Measurements from ENCODE around the gene ARHGEF25. TPM values are rescaled to one million over a fixed set of nuclear protein-coding genes. Genes with fewer than 3 reads are reported as not detected.

ARHGEF25 gene
- total and polyA plus RNA-seq, 7 donors, result 5.8 to 140 (median 99.4) TPM

DNA sequence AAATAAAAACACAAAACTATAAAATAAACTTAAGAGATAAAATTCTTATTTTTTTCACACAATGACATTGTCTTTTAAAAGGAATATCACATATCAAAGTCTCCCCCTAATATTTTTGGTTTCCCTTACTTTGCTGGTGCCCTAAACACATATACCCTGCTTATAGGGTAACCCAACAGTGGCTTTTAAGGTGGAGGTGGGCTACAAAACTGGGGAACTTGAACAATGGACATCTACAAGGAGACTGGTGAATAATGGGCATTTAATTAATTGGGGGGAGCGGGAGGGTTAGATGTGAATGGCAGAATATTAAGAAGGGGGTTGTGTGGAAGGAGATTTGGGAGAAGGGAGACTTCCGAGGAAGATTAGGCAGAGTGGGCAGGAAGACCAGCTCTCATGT is 12.2 kb downstream of the ARHGEF25 start:
- Histone ChIP-seq H3K4me1 (peaks cover 0 to 25% (median 21%) of the 10 kb centered on the region in 4 donors), H3K9me3 (no peaks in the 10 kb centered on the region), H3K27ac (no peak overlapping the region), H3K36me3 (peaks cover 0 to 22% (median 4%) of the 10 kb centered on the region in 4 donors), H3K4me3 (no peak overlapping the region), H3K27me3 (peaks cover 0 to 76% (median 11%) of the 10 kb centered on the region in 3 donors)
- TF ChIP-seq CTCF (IDR thresholded peaks at IDR 0.05) (no peak), POLR2AphosphoS5 (IDR thresholded peaks at IDR 0.05) (no peak), EP300 (IDR thresholded peaks at IDR 0.05) (no peak), POLR2A (IDR thresholded peaks at IDR 0.05) (no peak)
- intact Hi-C loops (cut with DNase I), result loop anchor here (5.0 kb wide), 1 partner anchor 69 kb away; the partner anchor contains the start of gene OS9
- 66 to 75% methylated on average over 2 of the region's 2 CpGs for WGBS, 2 donors
- DNase-seq, result no peak

DNA sequence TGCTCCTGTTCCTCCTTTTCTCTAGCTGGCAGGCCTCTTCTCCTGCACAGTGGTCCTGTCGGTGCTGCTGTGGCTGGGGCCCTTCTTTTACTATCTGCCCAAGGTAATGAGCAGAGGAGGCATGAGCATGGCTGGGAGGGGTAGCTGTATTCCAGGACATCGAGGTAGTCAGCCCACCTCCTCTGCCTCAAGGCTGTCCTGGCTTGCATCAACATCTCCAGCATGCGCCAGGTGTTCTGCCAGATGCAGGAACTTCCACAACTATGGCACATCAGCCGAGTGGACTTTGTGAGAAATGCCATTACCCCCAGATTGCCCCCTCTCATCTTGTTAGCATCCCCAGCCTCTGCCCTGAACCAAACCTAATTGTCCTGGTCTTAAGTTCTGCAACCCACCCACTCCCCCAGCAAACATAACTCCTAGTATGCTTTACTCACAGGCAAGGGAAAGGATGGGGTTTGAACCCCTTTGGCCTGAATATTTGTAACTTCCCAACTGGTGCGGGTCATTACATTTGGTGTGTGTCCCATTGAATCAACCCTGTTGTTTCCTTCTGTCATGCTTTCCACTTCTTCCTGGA is 12.7 kb downstream of the ARHGEF25 start:
- peaks cover 0 to 81% (median 11%) of the 10 kb centered on the region in 3 donors for H3K27me3 ChIP-seq
- intact Hi-C loops (cut with DNase I), result loop anchor here (5.0 kb wide), 1 partner anchor 68 kb away; the partner anchor contains the start of gene OS9
- H3K4me1 ChIP-seq, result peaks cover 0 to 25% (median 21%) of the 10 kb centered on the region in 4 donors
- H3K27ac ChIP-seq, result no peak overlapping the region
- DNase-seq, result peak; percentile 35
- TF ChIP-seq EP300 (IDR thresholded peaks at IDR 0.05), result no peak
- no peak for TF ChIP-seq CTCF (IDR thresholded peaks at IDR 0.05)
- no peak for TF ChIP-seq POLR2AphosphoS5 (IDR thresholded peaks at IDR 0.05)
- no peak for TF ChIP-seq POLR2A (IDR thresholded peaks at IDR 0.05)
- WGBS, 2 donors, result 47 to 63% methylated on average over 5 of the region's 5 CpGs
- H3K9me3 ChIP-seq, result no peaks in the 10 kb centered on the region
- H3K4me3 ChIP-seq, result no peak overlapping the region
- H3K36me3 ChIP-seq, result peaks cover 0 to 22% (median 4%) of the 10 kb centered on the region in 4 donors

- Histone ChIP-seq H3K4me3 (no peak overlapping the region), H3K9me3 (no peaks in the 10 kb centered on the region), H3K36me3 (peaks cover 0 to 22% (median 4%) of the 10 kb centered on the region in 4 donors), H3K4me1 (peaks cover 0 to 25% (median 21%) of the 10 kb centered on the region in 4 donors), H3K27ac (no peak overlapping the region), H3K27me3 (peaks cover 0 to 83% (median 11%) of the 10 kb centered on the region in 3 donors)
- TF ChIP-seq CTCF (IDR thresholded peaks at IDR 0.05) (no peak), EP300 (IDR thresholded peaks at IDR 0.05) (no peak), POLR2A (IDR thresholded peaks at IDR 0.05) (no peak), POLR2AphosphoS5 (IDR thresholded peaks at IDR 0.05) (no peak)
- DNase-seq, result peak; percentile 34
- intact Hi-C loops (cut with DNase I), result loop anchor here (5.0 kb wide), 1 partner anchor 68 kb away; the partner anchor contains the start of gene OS9
- WGBS, 2 donors, result 61 to 84% methylated on average over 8 of the region's 8 CpGs
These were observed 13.4 kb downstream of the ARHGEF25 start for GRCh38 chr12:57624441-57625220.

DNA sequence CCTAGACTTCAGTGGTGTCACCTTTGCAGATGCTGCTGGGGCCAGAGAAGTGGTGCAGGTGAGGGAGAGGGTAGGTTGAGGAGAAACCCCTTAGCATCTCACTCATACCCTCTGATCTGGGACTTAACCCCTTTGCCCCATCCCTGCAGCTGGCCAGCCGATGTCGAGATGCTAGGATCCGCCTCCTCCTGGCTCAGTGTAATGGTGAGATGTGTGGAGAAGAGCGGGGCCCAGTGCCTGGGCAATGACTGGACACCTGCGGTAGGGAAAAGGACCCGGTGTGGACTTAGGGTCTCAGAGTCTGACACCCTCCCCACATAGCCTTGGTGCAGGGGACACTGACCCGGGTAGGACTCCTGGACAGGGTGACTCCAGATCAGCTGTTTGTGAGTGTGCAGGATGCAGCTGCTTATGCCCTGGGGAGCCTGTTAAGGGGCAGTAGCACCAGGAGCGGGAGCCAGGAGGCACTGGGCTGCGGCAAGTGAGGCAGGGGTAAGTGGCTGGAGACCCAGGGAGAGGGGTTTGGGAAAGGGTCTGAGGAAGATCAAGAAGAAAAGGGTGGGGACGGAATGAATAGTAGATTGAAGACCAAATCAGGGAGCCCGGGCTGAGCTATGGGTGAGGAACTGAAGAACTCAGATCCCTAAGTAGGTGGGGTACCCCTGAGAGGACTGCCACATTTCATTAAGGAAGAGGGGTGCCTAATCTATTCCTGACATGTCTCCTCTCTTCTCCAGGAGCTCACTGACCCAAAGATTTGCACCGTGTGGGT is 14.2 kb downstream of the ARHGEF25 start:
- Histone ChIP-seq H3K27ac (no peak overlapping the region), H3K4me3 (no peak overlapping the region), H3K36me3 (peaks cover 0 to 22% (median 4%) of the 10 kb centered on the region in 4 donors), H3K4me1 (peaks cover 0 to 25% (median 21%) of the 10 kb centered on the region in 4 donors), H3K27me3 (peaks cover 0 to 76% (median 11%) of the 10 kb centered on the region in 3 donors), H3K9me3 (no peaks in the 10 kb centered on the region)
- peak; percentile 32 for DNase-seq
- WGBS, 2 donors, result 67 to 73% methylated on average over 12 of the region's 12 CpGs
- intact Hi-C loops (cut with DNase I), result no loop called here
- TF ChIP-seq EP300 (IDR thresholded peaks at IDR 0.05), result no peak
- no peak for TF ChIP-seq CTCF (IDR thresholded peaks at IDR 0.05)
- TF ChIP-seq POLR2A (IDR thresholded peaks at IDR 0.05), result no peak
- no peak for TF ChIP-seq POLR2AphosphoS5 (IDR thresholded peaks at IDR 0.05)

Data from sigmoid colon (tissue), 7 donors.